ENCODE data around the gene PLSCR2.

The PLSCR2 gene

GRCh38 chr3:146470425-146470990, 1.1 kb upstream of the PLSCR2 start:
- Histone ChIP-seq H3K4me3 (ENCODE audit: low read depth, low read length) (no peak overlapping the region), H3K27ac (ENCODE audit: extremely low read depth, low read depth, low read length) (no peak overlapping the region), H3K36me3 (ENCODE audit: control insufficient read depth in 2 of 2, insufficient read depth in 1 of 2, low read length in 2 of 2) (no peaks in the 10 kb centered on the region), H3K9me3 (ENCODE audit: control insufficient read depth, insufficient read depth, low read depth, low read length) (no peaks in the 10 kb centered on the region), H3K4me1 (ENCODE audit: control insufficient read depth, insufficient read depth, low read length) (no peaks in the 10 kb centered on the region)
- POLR2A ChIA-PET: no interaction called here
- CTCF ChIA-PET: no interaction called here
- no peak for TF ChIP-seq ZNF707 (tag by site-specific recombination; IDR thresholded peaks at IDR 0.05)

GRCh38 chr3:146468671-146469149, 651 bp downstream of the PLSCR2 start:
- H3K36me3 ChIP-seq (ENCODE audit: control insufficient read depth in 2 of 2, insufficient read depth in 1 of 2, low read length in 2 of 2): no peaks in the 10 kb centered on the region
- no peak overlapping the region for H3K4me3 ChIP-seq (ENCODE audit: low read depth, low read length)
- no peaks in the 10 kb centered on the region for H3K9me3 ChIP-seq (ENCODE audit: control insufficient read depth, insufficient read depth, low read depth, low read length)
- no peaks in the 10 kb centered on the region for H3K4me1 ChIP-seq (ENCODE audit: control insufficient read depth, insufficient read depth, low read length)
- TF ChIP-seq ZNF596 (tag by site-specific recombination; IDR thresholded peaks at IDR 0.05): no peak
- no peak for TF ChIP-seq ZNF677 (tag by site-specific recombination; IDR thresholded peaks at IDR 0.05)
- TF ChIP-seq ZNF398 (tag by site-specific recombination; IDR thresholded peaks at IDR 0.05): no peak
- TF ChIP-seq ZNF701 (tag by site-specific recombination; IDR thresholded peaks at IDR 0.05): no peak
- no peak for TF ChIP-seq KLF1 (tag by site-specific recombination; IDR thresholded peaks at IDR 0.05)
- no peak for TF ChIP-seq ZNF510 (tag by site-specific recombination; IDR thresholded peaks at IDR 0.05; ENCODE audit: insufficient replicate concordance)
- no peak for TF ChIP-seq ZSCAN23 (tag by site-specific recombination; IDR thresholded peaks at IDR 0.05)
- TF ChIP-seq PBX3 (CRISPR knock-in tag; IDR thresholded peaks at IDR 0.05): no peak
- no peak for TF ChIP-seq PRDM6 (tag by site-specific recombination; IDR thresholded peaks at IDR 0.05)
- no peak for TF ChIP-seq ZNF529 (tag by site-specific recombination; IDR thresholded peaks at IDR 0.05; ENCODE audit: insufficient replicate concordance)
- no peak for TF ChIP-seq HOXD13 (CRISPR knock-in tag; IDR thresholded peaks at IDR 0.05; ENCODE audit: borderline replicate concordance)
- no peak for TF ChIP-seq KLF9 (tag by site-specific recombination; IDR thresholded peaks at IDR 0.05; ENCODE audit: low read depth)
- TF ChIP-seq ZNF366 (tag by site-specific recombination; conservative IDR thresholded peaks at IDR 0.05): no peak
- TF ChIP-seq RBAK (tag by site-specific recombination; IDR thresholded peaks at IDR 0.05): no peak
- H3K27ac ChIP-seq (ENCODE audit: extremely low read depth, low read depth, low read length): no peak overlapping the region
- CTCF ChIA-PET: no interaction called here
- POLR2A ChIA-PET: interaction anchor here (1.1 kb wide), 1 partner anchor 75 kb away, joined by 9 read pairs; the partner anchor contains the start of gene PLSCR1

GRCh38 chr3:146468234-146468633, 1.1 kb downstream of the PLSCR2 start:
- ChIA-PET POLR2A (interaction anchor here (1.1 kb wide), 1 partner anchor 76 kb away, joined by 9 read pairs; the partner anchor contains the start of gene PLSCR1), CTCF (no interaction called here)
- H3K4me1 ChIP-seq (ENCODE audit: control insufficient read depth, insufficient read depth, low read length): no peaks in the 10 kb centered on the region
- TF ChIP-seq SCRT2 (tag by site-specific recombination; IDR thresholded peaks at IDR 0.05): no peak
- TF ChIP-seq ZNF19 (tag by site-specific recombination; IDR thresholded peaks at IDR 0.05; ENCODE audit: low read depth): no peak
- TF ChIP-seq ZBTB44 (tag by site-specific recombination; IDR thresholded peaks at IDR 0.05): no peak
- no peak for TF ChIP-seq ZNF23 (tag by site-specific recombination; IDR thresholded peaks at IDR 0.05; ENCODE audit: borderline replicate concordance)
- TF ChIP-seq ZNF624 (tag by site-specific recombination; IDR thresholded peaks at IDR 0.05): no peak
- no peak for TF ChIP-seq IKZF3 (tag by site-specific recombination; IDR thresholded peaks at IDR 0.05)
- no peaks in the 10 kb centered on the region for H3K36me3 ChIP-seq (ENCODE audit: control insufficient read depth in 2 of 2, insufficient read depth in 1 of 2, low read length in 2 of 2)
- no peak overlapping the region for H3K27ac ChIP-seq (ENCODE audit: extremely low read depth, low read depth, low read length)
- H3K4me3 ChIP-seq (ENCODE audit: low read depth, low read length): no peak overlapping the region
- no peaks in the 10 kb centered on the region for H3K9me3 ChIP-seq (ENCODE audit: control insufficient read depth, insufficient read depth, low read depth, low read length)
